Measurements from ENCODE around the gene MCTP1. TPM values are rescaled to one million over a fixed set of nuclear protein-coding genes. Genes with fewer than 3 reads are reported as not detected.

Gene MCTP1
- total RNA-seq, 1 experiment from 2014 or later = 2.5 TPM

DNA sequence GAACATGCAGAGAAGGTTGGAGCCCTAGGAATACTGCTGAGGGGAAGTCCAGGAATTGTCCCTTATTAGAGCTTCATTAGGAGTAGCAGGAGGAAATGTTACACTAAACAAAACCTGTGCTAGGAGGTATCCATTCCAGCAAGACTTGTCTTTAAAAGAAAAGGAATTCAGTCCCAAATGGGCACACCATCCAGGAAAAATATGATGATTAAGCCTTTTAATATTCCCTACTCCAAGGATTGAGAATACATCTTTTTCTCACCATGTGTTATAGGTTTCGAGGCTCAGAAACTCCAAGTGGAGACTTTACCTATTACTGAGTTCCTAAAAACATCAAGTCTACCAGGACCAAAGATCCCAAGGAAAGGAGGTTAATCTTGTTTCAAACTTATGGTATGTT lies 179.3 kb downstream of the MCTP1 start:
- H3K9ac ChIP-seq (ENCODE audit: extremely low read depth, insufficient read length, low read length) = no peak overlapping the region
- no peak overlapping the region for H3K4ac ChIP-seq (ENCODE audit: low read depth, low read length)
- H2BK5ac ChIP-seq (ENCODE audit: insufficient read length, low read length) = no peak overlapping the region
- H3K18ac ChIP-seq (ENCODE audit: insufficient read length, low read depth, low read length) = no peak overlapping the region
- TF ChIP-seq, protein P1, sequence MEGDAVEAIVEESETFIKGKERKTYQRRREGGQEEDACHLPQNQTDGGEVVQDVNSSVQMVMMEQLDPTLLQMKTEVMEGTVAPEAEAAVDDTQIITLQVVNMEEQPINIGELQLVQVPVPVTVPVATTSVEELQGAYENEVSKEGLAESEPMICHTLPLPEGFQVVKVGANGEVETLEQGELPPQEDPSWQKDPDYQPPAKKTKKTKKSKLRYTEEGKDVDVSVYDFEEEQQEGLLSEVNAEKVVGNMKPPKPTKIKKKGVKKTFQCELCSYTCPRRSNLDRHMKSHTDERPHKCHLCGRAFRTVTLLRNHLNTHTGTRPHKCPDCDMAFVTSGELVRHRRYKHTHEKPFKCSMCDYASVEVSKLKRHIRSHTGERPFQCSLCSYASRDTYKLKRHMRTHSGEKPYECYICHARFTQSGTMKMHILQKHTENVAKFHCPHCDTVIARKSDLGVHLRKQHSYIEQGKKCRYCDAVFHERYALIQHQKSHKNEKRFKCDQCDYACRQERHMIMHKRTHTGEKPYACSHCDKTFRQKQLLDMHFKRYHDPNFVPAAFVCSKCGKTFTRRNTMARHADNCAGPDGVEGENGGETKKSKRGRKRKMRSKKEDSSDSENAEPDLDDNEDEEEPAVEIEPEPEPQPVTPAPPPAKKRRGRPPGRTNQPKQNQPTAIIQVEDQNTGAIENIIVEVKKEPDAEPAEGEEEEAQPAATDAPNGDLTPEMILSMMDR (conservative IDR thresholded peaks at IDR 0.05) = no peak
- H3K4me1 Mint-ChIP-seq = no peaks in the 10 kb centered on the region
- no peak overlapping the region for H3T11ph ChIP-seq (ENCODE audit: low read length)
- H2BK15ac ChIP-seq (ENCODE audit: low read depth, low read length) = no peak overlapping the region
- no peak overlapping the region for H2BK20ac ChIP-seq (ENCODE audit: low read depth, low read length, poor library complexity, severe bottlenecking)
- WGBS (ENCODE audit: extremely low coverage, insufficient read length, low lambda C conversion rate) = no CpG with 5 or more reads among the region's 1 CpG
- H3K4me2 ChIP-seq (ENCODE audit: insufficient read depth, insufficient read length, low read length) = no peak overlapping the region
- H2BK12ac ChIP-seq (ENCODE audit: insufficient read length, low read depth, low read length) = no peak overlapping the region
- no peaks in the 10 kb centered on the region for H3K79me1 ChIP-seq (ENCODE audit: insufficient read depth, low read depth, low read length, poor library complexity, severe bottlenecking)
- H3K36me3 Mint-ChIP-seq (ENCODE audit: insufficient read depth in 1 of 3, low read depth in 3 of 3) = no peaks in the 10 kb centered on the region
- H3K27me3 ChIP-seq (ENCODE audit: insufficient read depth, low read length) = no peaks in the 10 kb centered on the region
- H4K91ac ChIP-seq (ENCODE audit: insufficient read length, low read depth, low read length) = no peak overlapping the region
- no peaks in the 10 kb centered on the region for H4K20me1 ChIP-seq (ENCODE audit: control insufficient read depth, insufficient read depth, insufficient read length)
- H3K14ac ChIP-seq (ENCODE audit: insufficient read depth, low read length) = no peak overlapping the region
- no peak overlapping the region for H3K23ac ChIP-seq (ENCODE audit: insufficient read length, low read depth, low read length)
- H4K5ac ChIP-seq (ENCODE audit: insufficient read length, low read depth, low read length) = no peak overlapping the region
- no peaks in the 10 kb centered on the region for H3K79me2 ChIP-seq (ENCODE audit: insufficient read depth, low read length)
- no peaks in the 10 kb centered on the region for H3K9me3 ChIP-seq (ENCODE audit: control insufficient read depth, low read depth, low read length)
- no peak for DNase-seq
- H3K9me3 Mint-ChIP-seq = no peaks in the 10 kb centered on the region
- H4K8ac ChIP-seq (replicated peaks; ENCODE audit: insufficient read length, low read depth, low read length) = no peak overlapping the region
- H2AFZ ChIP-seq (ENCODE audit: low read length) = no peak overlapping the region
- no peak overlapping the region for H3K56ac ChIP-seq (ENCODE audit: insufficient read length, low read depth, low read length)
- H3K4me1 ChIP-seq (ENCODE audit: insufficient read depth, low read length) = no peaks in the 10 kb centered on the region; the same call in 1 of the 2 replicates
- H3K27me3 Mint-ChIP-seq (ENCODE audit: low read depth) = no peaks in the 10 kb centered on the region; the same call in 1 of the 2 replicates
- H3K4me3 Mint-ChIP-seq = no peak overlapping the region
- no peak overlapping the region for H2BK120ac ChIP-seq (ENCODE audit: low read depth, low read length, poor library complexity, severe bottlenecking)
- H3K23me2 ChIP-seq (ENCODE audit: insufficient read length, low read depth, low read length, poor library complexity, severe bottlenecking) = no peaks in the 10 kb centered on the region
- no peak overlapping the region for H3K27ac Mint-ChIP-seq
- no peak overlapping the region for H2AK5ac ChIP-seq (ENCODE audit: insufficient read length, low read length)
- no peak overlapping the region for H3K27ac ChIP-seq (ENCODE audit: insufficient read length, low read depth, low read length)

Data from H9 (cell line).